Transverse colon (tissue), 4 donors: Measurements from ENCODE around the gene SSUH2. TPM values are rescaled to one million over a fixed set of nuclear protein-coding genes. Genes with fewer than 3 reads are reported as not detected.

Experiments used
- DNase-seq: peaks from one replicate; pipeline ENCODE4 v3.0.0-alpha.2; 2019
- H3K27ac ChIP-seq, 4 donors: fragments of 200-600 bp; sonication (generic); 2 replicates each; pipeline ENCODE4 v1.5.1; 2016 to 2018; ENCODE audit warnings: inconsistent platforms in 4 of 4
- H3K27me3 ChIP-seq: fragments of 200-600 bp; sonication (generic); 2 replicates; pipeline ENCODE4 v1.5.1; 2017; ENCODE audit warnings: inconsistent platforms
- H3K36me3 ChIP-seq, 4 donors: fragments of 200-600 bp; sonication (generic); 2 replicates each; pipeline ENCODE4 v1.5.1; 2017 to 2019; ENCODE audit warnings: inconsistent platforms in 4 of 4
- H3K4me1 ChIP-seq, 4 donors: fragments of 200-600 bp; sonication (generic); 2 replicates each; pipeline ENCODE4 v1.5.1; 2017 to 2020; ENCODE audit warnings: inconsistent platforms in 4 of 4
- H3K4me3 ChIP-seq, 4 donors: fragments of 200-600 bp; sonication (generic); 1 replicate in 1 of 4; 2 replicates in 3 of 4; pipeline versions ENCODE4 v1.5.1 to v1.6.1; 2017 to 2019; ENCODE audit warnings: inconsistent platforms in 4 of 4
- H3K9me3 ChIP-seq, 2 donors: fragments of 200-600 bp; sonication (generic); 2 replicates each; pipeline ENCODE4 v1.5.1; 2017 to 2019; ENCODE audit warnings: inconsistent platforms in 2 of 2
- EP300 ChIP-seq: sonication (generic); formaldehyde crosslinking; IDR thresholded peaks from one replicate; pipeline ENCODE4 v1.6.1; 2017; ENCODE audit warnings: antibody characterized with exemption, low read depth
- POLR2A ChIP-seq: fragments of 450-650 bp; IDR thresholded peaks from one replicate; pipeline ENCODE4 v1.6.1; 2016; ENCODE audit warnings: antibody characterized with exemption, mild to moderate bottlenecking, moderate library complexity
- POLR2AphosphoS5 ChIP-seq, 3 donors: sonication (generic); formaldehyde crosslinking; IDR thresholded peaks; one replicate each; pipeline ENCODE4 v1.6.1; 2016; ENCODE audit warnings: antibody characterized with exemption in 3 of 3
- WGBS, 2 donors: methylation state at CpG; one replicate each; pipeline ENCODE4 v1.1.5; 2018; ENCODE audit warnings: low coverage in 1 of 2; 5-methylcytosine and 5-hydroxymethylcytosine counted together
- in situ Hi-C, 4 donors: fragments of 200-750 bp; cut with MboI; loops; one replicate each; pipeline versions ENCODE4 v1.15.0 to v1.15.1; 2017; ENCODE audit warnings: low sequenced_read_pairs in 3 of 4, low pct_ligation_motif_present in 1 of 4, low pct_unique_long_range_greater_than_20kb in 1 of 4
- intact Hi-C: fragments of 100-400 bp; cut with DNase I; formaldehyde crosslinking; loops from one replicate; pipeline ENCODE4 v1.15.1; 2023; ENCODE audit warnings: low total_unique reads
- total RNA-seq, 4 donors: library from RNA; depleted of rRNA; stranded (reverse); fragments of >200 nt; gene quantifications; one replicate each; pipeline ENCODE4 v1.1.0, GENCODE V29; 2016
- TF ChIP-seq, protein P1 (sequence below), 5 experiments: fragments of 200-600 bp in 3 of 5; fragments of 450-650 bp in 2 of 5; sonication (generic) in 3 of 5; IDR thresholded peaks; 1 replicate in 2 of 5; 2 replicates in 3 of 5; pipeline ENCODE4 v1.5.1; 2016 to 2017; ENCODE audit warnings: antibody characterized with exemption in 5 of 5, inconsistent platforms in 3 of 5, mild to moderate bottlenecking in 2 of 5, moderate library complexity in 1 of 5

The SSUH2 gene
- total RNA-seq, 4 donors from 2014 or later = 2.9 to 4.1 TPM; not detected in 2

DNA sequence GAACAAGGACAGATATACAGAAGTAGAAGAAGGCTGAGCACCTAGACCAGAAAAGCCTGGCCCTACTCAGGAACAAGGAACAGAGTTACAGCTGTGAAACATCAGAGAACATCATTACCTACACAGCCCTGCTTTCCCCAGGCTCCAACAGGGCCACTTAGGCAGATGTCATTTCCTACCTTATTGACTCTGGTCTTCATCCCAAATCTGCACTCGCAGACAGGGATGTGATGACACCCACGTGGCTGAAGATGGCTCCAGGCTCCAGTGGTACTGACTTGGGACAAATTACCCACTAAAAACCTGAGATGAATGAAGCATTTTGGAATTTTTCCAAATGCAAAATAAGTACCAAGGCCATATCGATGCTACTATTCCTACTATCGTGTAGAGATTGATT is 18.0 kb upstream of the SSUH2 start:
- H3K27me3 ChIP-seq = no peaks in the 10 kb centered on the region
- H3K4me3 ChIP-seq = no peak overlapping the region
- peaks cover 0 to 12% (median 7%) of the 10 kb centered on the region in 4 donors for H3K4me1 ChIP-seq
- WGBS, 2 donors = 58% methylated on average over 4 of the region's 4 CpGs; no CpG with 5 or more reads in 1 of the 2 donors
- H3K9me3 ChIP-seq = no peaks in the 10 kb centered on the region
- TF ChIP-seq POLR2AphosphoS5 (IDR thresholded peaks at IDR 0.05) = no peak
- TF ChIP-seq POLR2A = no peak
- no peak for TF ChIP-seq EP300
- TF ChIP-seq, protein P1, sequence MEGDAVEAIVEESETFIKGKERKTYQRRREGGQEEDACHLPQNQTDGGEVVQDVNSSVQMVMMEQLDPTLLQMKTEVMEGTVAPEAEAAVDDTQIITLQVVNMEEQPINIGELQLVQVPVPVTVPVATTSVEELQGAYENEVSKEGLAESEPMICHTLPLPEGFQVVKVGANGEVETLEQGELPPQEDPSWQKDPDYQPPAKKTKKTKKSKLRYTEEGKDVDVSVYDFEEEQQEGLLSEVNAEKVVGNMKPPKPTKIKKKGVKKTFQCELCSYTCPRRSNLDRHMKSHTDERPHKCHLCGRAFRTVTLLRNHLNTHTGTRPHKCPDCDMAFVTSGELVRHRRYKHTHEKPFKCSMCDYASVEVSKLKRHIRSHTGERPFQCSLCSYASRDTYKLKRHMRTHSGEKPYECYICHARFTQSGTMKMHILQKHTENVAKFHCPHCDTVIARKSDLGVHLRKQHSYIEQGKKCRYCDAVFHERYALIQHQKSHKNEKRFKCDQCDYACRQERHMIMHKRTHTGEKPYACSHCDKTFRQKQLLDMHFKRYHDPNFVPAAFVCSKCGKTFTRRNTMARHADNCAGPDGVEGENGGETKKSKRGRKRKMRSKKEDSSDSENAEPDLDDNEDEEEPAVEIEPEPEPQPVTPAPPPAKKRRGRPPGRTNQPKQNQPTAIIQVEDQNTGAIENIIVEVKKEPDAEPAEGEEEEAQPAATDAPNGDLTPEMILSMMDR (IDR thresholded peaks at IDR 0.05) = no peak
- in situ Hi-C loops (no loop called here), intact Hi-C loops (no loop called here)
- no peak overlapping the region for H3K27ac ChIP-seq
- no peak for DNase-seq
- no peaks in the 10 kb centered on the region for H3K36me3 ChIP-seq

DNA sequence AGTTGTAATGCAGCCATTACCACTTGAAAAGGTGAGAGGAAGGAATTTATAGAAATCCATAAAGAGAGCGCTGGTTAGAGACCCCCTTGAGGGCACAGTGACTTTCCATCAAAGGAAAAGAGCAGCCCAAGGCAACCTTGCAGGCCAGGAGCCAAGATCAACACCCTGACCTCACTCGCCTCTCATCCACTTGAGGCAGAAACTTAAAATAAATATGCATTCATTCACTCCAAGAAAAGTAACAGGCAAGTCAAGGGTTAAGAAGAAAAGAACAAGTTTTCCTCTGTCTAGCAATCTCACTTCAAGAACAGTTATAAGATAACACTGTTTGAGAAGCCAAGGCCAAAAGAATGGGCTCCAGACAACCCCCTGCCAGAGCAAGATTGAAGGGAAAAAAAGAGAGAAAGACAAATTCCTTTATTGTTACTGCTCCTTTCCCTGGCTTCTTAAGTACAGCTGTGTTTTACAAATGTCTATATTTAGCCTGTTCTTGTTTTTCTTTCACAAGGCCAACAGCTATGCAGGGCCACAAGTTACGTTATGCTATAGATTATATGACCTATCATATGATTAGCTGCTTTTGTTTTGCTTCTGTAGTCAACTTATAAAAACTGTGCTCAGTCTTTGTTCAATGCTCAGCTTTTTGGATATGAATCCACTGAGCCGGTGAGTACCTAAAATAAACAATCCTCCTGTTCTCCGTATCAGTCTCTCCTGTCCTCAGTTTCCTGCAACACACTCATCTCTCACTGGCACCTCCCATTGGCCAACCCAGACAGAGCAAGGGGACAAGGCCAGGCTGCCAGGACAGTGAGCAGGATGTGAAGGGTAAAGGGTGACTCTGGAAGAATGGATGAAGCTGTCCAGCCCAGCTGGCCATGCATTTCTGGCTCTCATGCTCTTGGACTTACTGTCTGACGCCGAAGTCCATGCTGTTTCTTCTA is 15.8 kb upstream of the SSUH2 start:
- H3K4me1 ChIP-seq = peaks cover 0 to 12% (median 7%) of the 10 kb centered on the region in 4 donors
- H3K36me3 ChIP-seq = no peaks in the 10 kb centered on the region
- no peak for DNase-seq
- WGBS, 2 donors = 43 to 48% methylated on average over 3 to 7 of the region's 7 CpGs
- no peaks in the 10 kb centered on the region for H3K9me3 ChIP-seq
- TF ChIP-seq POLR2AphosphoS5 (IDR thresholded peaks at IDR 0.05) (no peak), EP300 (no peak), POLR2A (no peak)
- TF ChIP-seq, protein P1 (IDR thresholded peaks at IDR 0.05) = no peak
- intact Hi-C loops = no loop called here
- H3K27ac ChIP-seq = no peak overlapping the region
- H3K27me3 ChIP-seq = no peaks in the 10 kb centered on the region
- in situ Hi-C loops = no loop called here
- no peak overlapping the region for H3K4me3 ChIP-seq

GRCh38 chr3:8659242-8659641 is 14.6 kb upstream of the SSUH2 start:
- H3K27ac ChIP-seq = no peak overlapping the region
- in situ Hi-C loops = no loop called here
- no peak overlapping the region for H3K4me3 ChIP-seq
- intact Hi-C loops = no loop called here
- TF ChIP-seq, protein P1 (IDR thresholded peaks at IDR 0.05) = no peak
- TF ChIP-seq POLR2AphosphoS5 (IDR thresholded peaks at IDR 0.05) (no peak), POLR2A (no peak), EP300 (no peak)
- DNase-seq = no peak
- H3K27me3 ChIP-seq = no peaks in the 10 kb centered on the region
- H3K9me3 ChIP-seq = no peaks in the 10 kb centered on the region
- peaks cover 0 to 12% (median 7%) of the 10 kb centered on the region in 4 donors for H3K4me1 ChIP-seq
- H3K36me3 ChIP-seq = no peaks in the 10 kb centered on the region
- 91 to 100% methylated on average over 1 to 4 of the region's 4 CpGs for WGBS, 2 donors

DNA sequence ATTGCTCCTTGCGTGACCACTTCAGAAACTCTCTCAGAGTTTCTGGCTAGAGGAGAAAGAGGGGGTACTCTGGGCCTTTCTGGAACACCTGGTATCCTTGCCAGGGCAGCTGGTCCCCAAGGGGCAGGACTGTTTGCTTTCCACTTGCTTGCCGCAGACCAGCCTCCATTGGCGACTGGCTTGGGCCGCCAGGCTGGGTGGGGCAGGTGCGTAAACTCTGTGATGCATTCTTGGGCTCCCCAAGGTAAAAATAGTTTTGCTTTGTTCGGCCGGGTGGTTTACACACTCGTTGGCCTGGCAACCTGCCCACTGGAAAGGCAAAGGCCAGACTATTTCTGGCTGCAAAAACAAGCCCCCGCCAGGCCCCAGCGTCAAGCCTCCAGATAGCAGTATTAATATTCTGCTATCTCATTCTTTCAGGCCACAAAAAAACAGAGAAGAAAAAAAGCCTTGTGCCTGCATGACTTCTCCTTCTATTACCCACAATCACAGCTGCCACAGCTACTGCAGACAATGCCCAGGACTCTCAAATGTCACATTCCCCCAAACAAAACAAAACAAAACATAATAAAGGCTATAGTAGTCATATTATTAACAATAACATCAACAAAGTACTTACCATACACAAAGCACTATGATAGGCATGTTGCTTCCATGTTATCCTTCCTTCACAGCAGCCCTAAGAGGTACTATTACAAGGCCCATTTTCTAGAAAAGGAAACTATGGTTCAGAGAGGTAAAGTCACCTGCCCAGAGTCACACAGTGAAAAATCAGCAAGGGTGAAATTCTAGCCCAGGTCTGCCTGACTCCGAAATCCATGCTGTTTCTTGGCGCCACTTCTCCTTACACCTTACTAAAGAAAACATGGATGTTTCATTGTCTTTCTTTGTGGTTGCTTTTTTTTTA is 14.0 kb upstream of the SSUH2 start:
- H3K36me3 ChIP-seq = no peaks in the 10 kb centered on the region
- no peak for TF ChIP-seq POLR2A
- TF ChIP-seq, protein P1 (IDR thresholded peaks at IDR 0.05) = no peak
- TF ChIP-seq POLR2AphosphoS5 (IDR thresholded peaks at IDR 0.05) = no peak
- no peak for TF ChIP-seq EP300
- in situ Hi-C loops = no loop called here
- no peaks in the 10 kb centered on the region for H3K9me3 ChIP-seq
- peak; percentile 57 for DNase-seq
- no peak overlapping the region for H3K4me3 ChIP-seq
- H3K4me1 ChIP-seq = peaks cover 0 to 12% (median 7%) of the 10 kb centered on the region in 4 donors
- intact Hi-C loops = no loop called here
- no peak overlapping the region for H3K27ac ChIP-seq
- WGBS, 2 donors = 0 to 24% methylated on average over 1 to 12 of the region's 12 CpGs
- H3K27me3 ChIP-seq = no peaks in the 10 kb centered on the region
